Tibial nerve (tissue), 3 donors: ENCODE results near the gene TSTD2.

Source experiments
- POLR2A ChIP-seq, 2 donors: fragments of 450-650 bp; IDR thresholded peaks; one replicate each; pipeline ENCODE4 v1.6.1; 2017; ENCODE audit warnings: antibody characterized with exemption in 2 of 2, mild to moderate bottlenecking in 2 of 2, moderate library complexity in 2 of 2
- TF ChIP-seq, protein P1 (sequence below), 5 experiments: fragments of 200-600 bp in 3 of 5; fragments of 450-650 bp in 2 of 5; sonication (generic) in 3 of 5; IDR thresholded peaks; one replicate each; pipeline ENCODE4 v1.5.1; 2016 to 2019; ENCODE audit warnings: antibody characterized with exemption in 5 of 5, mild to moderate bottlenecking in 3 of 5, moderate library complexity in 2 of 5

DNA sequence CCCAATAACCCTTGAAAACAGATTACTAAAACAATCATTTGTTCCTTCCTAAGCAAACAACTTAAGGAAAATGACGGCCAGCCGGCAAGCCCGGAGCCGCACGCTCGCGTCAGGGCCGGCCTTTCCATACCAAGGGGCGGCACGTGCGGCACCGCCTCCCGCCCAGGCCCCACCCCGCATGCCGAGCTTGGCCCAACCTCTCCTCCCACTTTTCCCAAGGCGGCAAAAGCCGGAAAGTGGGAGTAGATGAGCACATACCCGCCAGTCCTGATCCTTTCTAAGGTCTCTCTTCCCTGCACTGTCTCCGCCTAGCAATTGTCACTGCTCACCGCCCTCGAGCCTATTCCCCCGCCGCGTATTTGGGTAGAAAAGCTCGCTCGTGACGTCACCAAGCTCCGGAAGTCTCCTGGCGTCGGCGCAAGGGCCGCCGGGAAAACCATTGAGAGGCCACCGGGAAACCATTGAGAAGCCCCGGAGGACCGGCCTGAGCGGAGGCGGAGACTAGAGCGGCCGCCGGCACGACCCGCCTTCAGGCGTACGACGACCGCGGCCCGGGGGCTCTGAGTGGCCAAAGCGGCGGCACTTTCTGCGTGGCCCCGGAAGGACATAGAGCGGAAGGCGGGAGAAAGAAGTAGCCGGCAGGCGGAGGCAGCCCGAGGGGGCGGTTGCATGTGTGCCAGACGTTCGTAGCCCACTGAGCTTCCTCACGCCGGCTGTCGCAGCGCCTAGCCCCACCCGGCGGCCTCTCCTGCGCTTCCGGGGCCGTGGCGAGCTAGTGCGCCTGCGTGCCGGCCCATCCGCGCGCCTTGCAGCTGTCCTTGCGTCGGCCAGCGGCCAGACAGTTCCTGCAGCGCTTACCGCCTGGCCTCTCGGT is at the start of gene TSTD2, which contains the start of gene NCBP1:
- peak; percentile 38 to 78 for TF ChIP-seq POLR2A (IDR thresholded peaks at IDR 0.05)
- TF ChIP-seq, protein P1, sequence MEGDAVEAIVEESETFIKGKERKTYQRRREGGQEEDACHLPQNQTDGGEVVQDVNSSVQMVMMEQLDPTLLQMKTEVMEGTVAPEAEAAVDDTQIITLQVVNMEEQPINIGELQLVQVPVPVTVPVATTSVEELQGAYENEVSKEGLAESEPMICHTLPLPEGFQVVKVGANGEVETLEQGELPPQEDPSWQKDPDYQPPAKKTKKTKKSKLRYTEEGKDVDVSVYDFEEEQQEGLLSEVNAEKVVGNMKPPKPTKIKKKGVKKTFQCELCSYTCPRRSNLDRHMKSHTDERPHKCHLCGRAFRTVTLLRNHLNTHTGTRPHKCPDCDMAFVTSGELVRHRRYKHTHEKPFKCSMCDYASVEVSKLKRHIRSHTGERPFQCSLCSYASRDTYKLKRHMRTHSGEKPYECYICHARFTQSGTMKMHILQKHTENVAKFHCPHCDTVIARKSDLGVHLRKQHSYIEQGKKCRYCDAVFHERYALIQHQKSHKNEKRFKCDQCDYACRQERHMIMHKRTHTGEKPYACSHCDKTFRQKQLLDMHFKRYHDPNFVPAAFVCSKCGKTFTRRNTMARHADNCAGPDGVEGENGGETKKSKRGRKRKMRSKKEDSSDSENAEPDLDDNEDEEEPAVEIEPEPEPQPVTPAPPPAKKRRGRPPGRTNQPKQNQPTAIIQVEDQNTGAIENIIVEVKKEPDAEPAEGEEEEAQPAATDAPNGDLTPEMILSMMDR (IDR thresholded peaks at IDR 0.05): peak in 2 of 5 experiments; percentile 33 to 34
